Stimulated activated CD4-positive, alpha-beta T cell treated with anti-CD3 and anti-CD28 coated beads, Interleukin-12 subunit alpha, Interleukin-12 subunit beta, amount 100 ng/mL, for 48 hours (primary cell): ENCODE measurements around the gene ADISSP.
A peak's percentile ranks its signal among the peaks of the same experiment; 100 is the strongest.

Experiments
- DNase-seq, 3 donors: peaks; one replicate each; pipeline ENCODE4 v3.0.0-alpha.2; 2020; ENCODE audit warnings: low read depth in 2 of 3, low spot score in 1 of 3

ADISSP gene

GRCh38 chr20:3720068-3720467 lies 47.5 kb downstream of the ADISSP start:
- no peak for DNase-seq

- no peak for DNase-seq
These were observed 48.5 kb downstream of the ADISSP start for GRCh38 chr20:3719046-3719445.

- DNase-seq = peak in 2 of 3 donors; percentile 3 to 10
These were observed 51.2 kb downstream of the ADISSP start for GRCh38 chr20:3716195-3716834.

DNA sequence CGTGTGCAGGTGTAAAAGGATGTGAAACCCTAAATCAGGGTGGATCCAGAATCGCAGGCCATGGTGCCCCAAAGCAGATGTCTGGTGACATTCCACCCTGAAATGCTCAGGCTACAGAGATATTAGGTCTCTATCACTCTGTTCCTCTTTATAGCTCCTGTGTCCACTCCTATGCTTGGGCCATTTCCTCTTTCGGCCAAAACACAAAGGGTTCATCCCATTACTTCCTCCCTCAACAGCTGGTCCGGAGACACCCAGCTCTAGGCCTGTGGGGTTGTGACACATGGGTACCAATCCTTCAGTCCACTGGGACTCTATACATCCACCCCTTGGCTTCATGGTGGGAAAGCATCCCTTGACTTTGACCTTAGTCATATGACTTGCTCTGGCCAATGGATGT lies 53.5 kb downstream of the ADISSP start:
- DNase-seq = no peak

DNA sequence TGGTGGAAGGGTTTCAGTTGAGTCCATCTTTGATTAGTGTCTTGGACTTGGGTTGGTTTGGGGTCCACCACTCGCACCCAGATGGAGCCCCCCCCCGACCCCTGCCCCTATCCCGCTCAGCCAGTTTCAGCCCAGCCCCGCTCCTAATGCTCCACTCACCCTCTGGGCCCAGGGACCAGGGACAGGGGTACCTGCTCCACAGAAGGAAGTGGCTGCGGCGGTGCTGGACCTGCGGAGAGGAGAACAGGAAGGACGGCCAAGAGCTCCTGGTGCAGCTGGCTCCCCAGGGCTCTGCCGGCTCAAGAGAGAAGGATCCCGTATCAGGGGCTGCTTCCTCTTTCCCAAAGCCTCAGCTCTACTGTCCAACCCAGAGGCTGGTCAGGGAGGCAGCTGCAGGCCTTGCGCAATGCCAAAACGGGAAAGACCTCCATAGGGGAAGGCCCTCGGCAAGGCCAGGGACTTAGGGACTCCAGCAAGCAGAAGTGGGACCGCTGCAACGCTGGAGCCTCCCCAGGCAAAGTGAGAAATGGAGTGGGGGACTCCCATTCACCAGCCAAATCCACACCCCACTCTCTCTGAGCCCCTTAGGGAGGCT lies 55.2 kb downstream of the ADISSP start, which contains the start of gene SIGLEC1:
TSS of gene SIGLEC1 (minus strand) at position 322 of the 595 bp plus-strand sequence. CDS start 5,472 bp downstream, outside the sequence.
- DNase-seq = no peak

DNA sequence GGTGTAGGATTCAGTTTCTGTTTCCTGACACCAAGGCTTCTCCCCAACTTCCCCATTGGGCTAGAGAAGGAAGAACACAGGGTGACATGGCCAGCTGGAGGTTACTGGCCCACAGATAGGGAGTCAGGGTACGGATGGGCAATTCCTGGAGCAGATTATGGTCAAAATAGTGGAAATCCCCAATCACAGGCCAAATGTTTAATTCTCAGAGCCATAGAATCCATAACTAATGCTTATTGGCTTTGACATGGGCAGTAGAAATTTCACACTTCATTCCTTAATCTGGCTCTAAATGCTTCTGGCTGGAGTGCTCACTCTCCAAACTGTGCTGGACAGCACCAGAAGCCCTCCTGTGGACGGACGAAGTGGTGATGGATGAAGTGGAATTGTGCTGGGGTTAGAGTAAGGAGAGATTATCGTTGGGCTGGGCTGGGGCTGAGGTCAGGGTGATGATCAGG lies 56.0 kb downstream of the ADISSP start:
- no peak for DNase-seq

DNA sequence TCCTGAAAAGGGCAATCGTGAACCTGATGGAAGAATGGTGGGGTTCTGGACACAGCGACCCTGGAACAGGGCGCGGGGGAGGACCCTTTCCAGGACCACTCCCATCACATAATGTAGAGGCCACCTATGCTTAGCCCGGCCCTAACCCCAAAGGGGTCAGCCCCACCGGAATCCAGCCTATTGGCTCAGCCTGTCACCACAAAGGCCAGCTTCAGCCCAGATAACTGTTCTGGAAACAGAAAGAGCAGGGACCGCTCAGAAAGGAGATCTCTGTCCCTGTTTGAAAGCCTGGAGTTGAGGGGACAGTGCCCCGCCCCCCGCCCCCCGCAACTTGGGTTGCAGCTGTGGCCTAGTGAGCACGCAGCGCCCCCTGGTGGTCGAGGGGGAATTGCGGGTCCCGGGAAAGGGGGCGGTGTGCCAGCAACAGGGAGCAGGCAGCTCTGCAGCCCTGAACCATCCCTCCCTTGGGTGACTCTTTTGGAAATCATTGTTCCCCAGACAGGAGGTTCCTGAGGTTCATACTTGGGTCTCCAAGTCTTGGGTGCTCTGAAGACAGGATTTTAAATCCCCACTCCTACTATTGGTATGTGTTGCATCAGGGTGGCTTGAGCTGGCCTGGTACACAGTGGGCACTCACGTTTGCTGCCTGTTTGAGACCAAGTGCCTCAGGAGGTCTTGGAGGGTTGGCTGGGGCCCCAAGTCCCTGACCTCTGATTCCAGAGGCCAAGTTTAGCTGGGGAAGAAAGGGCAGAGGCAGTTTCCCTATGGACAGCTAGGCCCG lies 56.7 kb downstream of the ADISSP start:
- DNase-seq = peak; percentile 49 to 83 (median 67)

DNA sequence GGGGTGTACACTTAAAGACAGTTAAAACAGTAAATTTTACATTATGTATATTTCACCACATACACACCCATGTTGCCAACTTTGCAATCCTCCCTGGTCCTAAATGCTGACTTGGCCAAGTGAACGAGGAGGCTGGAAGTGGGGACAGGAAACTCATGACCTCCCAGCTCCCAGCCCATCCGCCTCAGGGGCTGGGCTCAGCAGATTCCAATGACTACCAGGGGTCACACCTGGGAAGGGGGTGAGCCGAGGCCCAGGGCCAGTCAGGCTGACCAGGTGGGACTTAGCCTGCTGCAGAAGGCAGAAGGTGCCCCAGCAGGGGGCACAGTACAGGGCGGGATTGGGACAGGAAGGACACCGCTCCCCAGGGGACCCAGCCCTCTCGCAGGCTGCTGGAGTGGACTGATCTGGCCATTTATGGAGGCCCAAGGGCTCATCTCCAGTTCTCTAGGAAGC lies 57.5 kb downstream of the ADISSP start:
- DNase-seq = no peak

DNA sequence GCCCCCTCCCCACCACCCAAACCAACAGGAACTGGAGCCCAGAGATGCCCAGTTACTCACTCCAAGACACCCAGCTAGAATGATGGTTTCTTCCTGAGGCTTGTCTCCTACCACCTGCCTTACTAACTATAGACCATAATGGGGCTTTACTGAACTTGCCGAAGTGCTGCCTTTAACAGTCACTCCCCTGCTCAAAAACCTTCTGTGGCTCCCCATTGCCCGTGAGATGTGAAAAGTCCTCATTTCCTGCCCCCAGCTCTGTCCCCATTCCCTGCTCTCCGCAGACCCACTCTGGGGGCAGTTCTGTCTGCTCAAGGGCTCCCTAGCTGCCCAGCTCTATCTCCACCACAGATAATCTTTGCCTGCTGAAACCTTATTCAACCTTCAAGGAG lies 60.0 kb downstream of the ADISSP start:
- DNase-seq = no peak

GRCh38 chr20:3706774-3707507 lies 60.6 kb downstream of the ADISSP start:
- DNase-seq = no peak

- no peak for DNase-seq
These were observed 61.4 kb downstream of the ADISSP start for GRCh38 chr20:3705970-3706739.

- DNase-seq = no peak
These were observed 62.0 kb downstream of the ADISSP start for GRCh38 chr20:3705491-3705969.

DNA sequence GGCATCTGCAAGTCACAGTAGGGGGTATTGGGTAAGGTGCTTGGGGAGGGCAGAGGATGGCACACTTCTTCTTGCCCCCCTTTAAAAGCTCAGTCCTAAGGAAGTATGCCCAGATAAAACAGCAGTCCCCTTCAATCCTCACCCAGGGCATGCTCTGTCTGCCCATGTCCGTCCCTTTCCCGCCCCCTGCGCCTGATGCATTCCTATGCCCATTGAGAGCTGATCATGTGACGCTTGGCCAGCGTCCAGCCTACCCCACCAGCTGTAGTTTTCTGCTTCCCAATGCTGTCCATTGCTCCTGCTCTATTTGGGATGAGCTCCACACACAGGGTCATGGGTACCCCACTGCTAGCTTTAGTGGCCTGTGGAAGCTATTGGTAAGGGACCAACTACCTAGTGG lies 63.5 kb downstream of the ADISSP start:
- DNase-seq = no peak
